Neutrophil (primary cell): ENCODE data around the gene ERAP2.

Source experiments
- H3K27ac ChIP-seq: fragments of 200-600 bp; sonication (generic); 2 replicates; pipeline ENCODE4 v1.5.1; 2016; ENCODE audit warnings: mild to moderate bottlenecking, moderate library complexity
- H3K27me3 ChIP-seq: fragments of 200-600 bp; sonication (generic); 2 replicates; pipeline ENCODE4 v1.6.0; 2016; ENCODE audit warnings: mild to moderate bottlenecking
- H3K36me3 ChIP-seq: fragments of 200-600 bp; sonication (generic); 2 replicates; pipeline ENCODE4 v1.5.1; 2017
- H3K4me1 ChIP-seq, 2 experiments: fragments of 200-600 bp in 1 of 2; sonication (generic) in 1 of 2; 1 replicate in 1 of 2; 2 replicates in 1 of 2; pipeline versions ENCODE4 v1.5.1 to v1.6.1; 2013 to 2016; ENCODE audit warnings: low read depth in 1 of 2, low read length in 1 of 2, mild to moderate bottlenecking in 1 of 2, moderate library complexity in 1 of 2; ENCODE audit not compliant: control insufficient read depth in 1 of 2, insufficient read depth in 1 of 2
- H3K4me3 ChIP-seq, 2 experiments: fragments of 200-600 bp in 1 of 2; sonication (generic) in 1 of 2; 1 replicate in 1 of 2; 2 replicates in 1 of 2; pipeline ENCODE4 v1.5.1; 2013 to 2016; ENCODE audit warnings: low read depth in 1 of 2, low read length in 1 of 2, mild to moderate bottlenecking in 1 of 2, moderate library complexity in 1 of 2
- H3K9me3 ChIP-seq: fragments of 200-600 bp; sonication (generic); 2 replicates; pipeline ENCODE4 v1.5.1; 2016
- TF ChIP-seq, protein P1 (sequence below): fragments of 200-600 bp; sonication (generic); IDR thresholded peaks from 2 replicates; pipeline ENCODE4 v1.5.1; 2016; ENCODE audit warnings: antibody characterized with exemption

Gene ERAP2

GRCh38 chr5:96851312-96852062 is 24.8 kb upstream of the ERAP2 start:
- Histone ChIP-seq H3K4me1 (peaks cover 6 to 12% of the 10 kb centered on the region in 2 experiments), H3K4me3 (no peak overlapping the region), H3K27me3 (no peaks in the 10 kb centered on the region), H3K36me3 (no peaks in the 10 kb centered on the region), H3K9me3 (no peaks in the 10 kb centered on the region), H3K27ac (no peak overlapping the region)
- TF ChIP-seq, protein P1, sequence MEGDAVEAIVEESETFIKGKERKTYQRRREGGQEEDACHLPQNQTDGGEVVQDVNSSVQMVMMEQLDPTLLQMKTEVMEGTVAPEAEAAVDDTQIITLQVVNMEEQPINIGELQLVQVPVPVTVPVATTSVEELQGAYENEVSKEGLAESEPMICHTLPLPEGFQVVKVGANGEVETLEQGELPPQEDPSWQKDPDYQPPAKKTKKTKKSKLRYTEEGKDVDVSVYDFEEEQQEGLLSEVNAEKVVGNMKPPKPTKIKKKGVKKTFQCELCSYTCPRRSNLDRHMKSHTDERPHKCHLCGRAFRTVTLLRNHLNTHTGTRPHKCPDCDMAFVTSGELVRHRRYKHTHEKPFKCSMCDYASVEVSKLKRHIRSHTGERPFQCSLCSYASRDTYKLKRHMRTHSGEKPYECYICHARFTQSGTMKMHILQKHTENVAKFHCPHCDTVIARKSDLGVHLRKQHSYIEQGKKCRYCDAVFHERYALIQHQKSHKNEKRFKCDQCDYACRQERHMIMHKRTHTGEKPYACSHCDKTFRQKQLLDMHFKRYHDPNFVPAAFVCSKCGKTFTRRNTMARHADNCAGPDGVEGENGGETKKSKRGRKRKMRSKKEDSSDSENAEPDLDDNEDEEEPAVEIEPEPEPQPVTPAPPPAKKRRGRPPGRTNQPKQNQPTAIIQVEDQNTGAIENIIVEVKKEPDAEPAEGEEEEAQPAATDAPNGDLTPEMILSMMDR: no peak

DNA sequence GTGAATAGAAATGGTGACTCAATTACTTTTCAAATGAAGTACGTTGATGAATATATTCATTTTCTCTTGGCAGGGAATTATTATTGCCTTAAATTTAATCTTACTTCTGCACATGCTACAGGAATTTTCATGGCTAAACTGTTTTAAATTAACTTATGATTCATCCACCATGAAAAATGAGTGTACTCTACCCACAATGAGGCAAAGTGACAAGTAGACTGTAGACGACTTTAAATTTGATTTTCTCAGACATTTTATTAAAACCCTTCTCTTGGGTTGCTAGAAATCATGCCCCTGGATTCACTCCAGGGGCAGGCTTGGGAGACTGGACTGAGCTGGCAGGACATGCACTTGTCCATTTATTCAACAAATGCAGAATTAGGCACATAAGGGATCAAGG is 23.5 kb upstream of the ERAP2 start:
- Histone ChIP-seq H3K9me3 (no peaks in the 10 kb centered on the region), H3K27ac (no peak overlapping the region), H3K27me3 (no peaks in the 10 kb centered on the region)

GRCh38 chr5:96854067-96854466 is 22.2 kb upstream of the ERAP2 start:
- Histone ChIP-seq H3K27ac (no peak overlapping the region), H3K9me3 (no peaks in the 10 kb centered on the region), H3K4me3 (no peak overlapping the region), H3K27me3 (no peaks in the 10 kb centered on the region), H3K36me3 (no peaks in the 10 kb centered on the region), H3K4me1 (peaks cover 6 to 12% of the 10 kb centered on the region in 2 experiments)
- TF ChIP-seq, protein P1: no peak

More for the DNA sequence above, 23.5 kb upstream of the ERAP2 start:
- Histone ChIP-seq H3K36me3 (no peaks in the 10 kb centered on the region), H3K4me3 (no peak overlapping the region), H3K4me1 (peaks cover 6 to 12% of the 10 kb centered on the region in 2 experiments)
- TF ChIP-seq, protein P1: no peak

- no peaks in the 10 kb centered on the region for H3K27me3 ChIP-seq
- TF ChIP-seq, protein P1: no peak
- no peaks in the 10 kb centered on the region for H3K36me3 ChIP-seq
- H3K9me3 ChIP-seq: no peaks in the 10 kb centered on the region
- peaks cover 6 to 12% of the 10 kb centered on the region in 2 experiments for H3K4me1 ChIP-seq
- H3K27ac ChIP-seq: no peak overlapping the region
- no peak overlapping the region for H3K4me3 ChIP-seq
Observed at GRCh38 chr5:96855031-96855872, 21.0 kb upstream of the ERAP2 start.

- peaks cover 6 to 12% of the 10 kb centered on the region in 2 experiments for H3K4me1 ChIP-seq
- TF ChIP-seq, protein P1: no peak
- H3K9me3 ChIP-seq: no peaks in the 10 kb centered on the region
- H3K4me3 ChIP-seq: no peak overlapping the region
- no peak overlapping the region for H3K27ac ChIP-seq
- H3K27me3 ChIP-seq: no peaks in the 10 kb centered on the region
- H3K36me3 ChIP-seq: no peaks in the 10 kb centered on the region
Observed at GRCh38 chr5:96856371-96856770, 19.9 kb upstream of the ERAP2 start.
